Keratinocyte (primary cell): Measurements from ENCODE around the gene TMEM52. TPM values are rescaled to one million over a fixed set of nuclear protein-coding genes. Genes with fewer than 3 reads are reported as not detected.

Experiments
- DNase-seq: peaks from one replicate; pipeline ENCODE4 v3.0.0-alpha.2; 2011; ENCODE audit warnings: low read depth, missing footprints, low spot score
- FAIRE-seq: peaks from 2 replicates; lab custom pipeline; 2011; peaks lifted over from hg19 to GRCh38; lab: Jason Lieb, UNC
- H2AFZ ChIP-seq: 2 replicates; pipeline ENCODE4 v1.6.0; 2012; ENCODE audit warnings: low read length, control low read depth, inconsistent platforms; ENCODE audit not compliant: control insufficient read depth
- H3K27ac ChIP-seq: 2 replicates; pipeline ENCODE4 v1.5.1; 2011; ENCODE audit warnings: low read length; ENCODE audit not compliant: control insufficient read depth, insufficient read depth
- H3K27me3 ChIP-seq: 3 replicates; pipeline ENCODE4 v1.6.0; 2011; ENCODE audit warnings: low read length; ENCODE audit not compliant: control insufficient read depth, insufficient read depth; ENCODE audit errors: extremely low read depth
- H3K36me3 ChIP-seq, 2 experiments: 2 replicates in 1 of 2; 3 replicates in 1 of 2; pipeline ENCODE4 v1.5.1; 2011; ENCODE audit warnings: low read length in 2 of 2, mild to moderate bottlenecking in 1 of 2; ENCODE audit not compliant: control insufficient read depth in 2 of 2, insufficient read depth in 2 of 2; ENCODE audit errors: extremely low read depth in 1 of 2
- H3K4me1 ChIP-seq: 3 replicates; pipeline ENCODE4 v1.5.1; 2011; ENCODE audit warnings: low read length; ENCODE audit not compliant: control insufficient read depth, insufficient read depth; ENCODE audit errors: extremely low read depth
- H3K4me2 ChIP-seq: 3 replicates; pipeline ENCODE4 v1.6.0; 2011; ENCODE audit warnings: low read depth, low read length; ENCODE audit not compliant: control insufficient read depth, insufficient read depth; ENCODE audit errors: extremely low read depth
- H3K4me3 ChIP-seq, 3 experiments: fragments of 200-600 bp in 1 of 3; sonication (generic) in 1 of 3; 2 replicates in 2 of 3; 3 replicates in 1 of 3; pipeline ENCODE4 v1.5.1; 2011 to 2016; ENCODE audit warnings: low read length in 3 of 3, mild to moderate bottlenecking in 3 of 3, control low read depth in 2 of 3, inconsistent platforms in 1 of 3, low read depth in 1 of 3, mixed read lengths in 1 of 3, mixed run types in 1 of 3, moderate library complexity in 1 of 3; ENCODE audit not compliant: control insufficient read depth in 2 of 3, insufficient read depth in 2 of 3; ENCODE audit errors: extremely low read depth in 1 of 3
- H3K79me2 ChIP-seq: 2 replicates; pipeline ENCODE4 v1.6.0; 2012; ENCODE audit warnings: low read length; ENCODE audit not compliant: control insufficient read depth, insufficient read depth
- H3K9ac ChIP-seq: 3 replicates; pipeline ENCODE4 v1.6.0; 2011; ENCODE audit warnings: low read length; ENCODE audit not compliant: control insufficient read depth, insufficient read depth; ENCODE audit errors: extremely low read depth
- H3K9me1 ChIP-seq: 3 replicates; pipeline ENCODE4 v1.6.0; 2011; ENCODE audit warnings: low read length; ENCODE audit not compliant: control insufficient read depth, insufficient read depth; ENCODE audit errors: extremely low read depth
- H3K9me3 ChIP-seq: 2 replicates; pipeline ENCODE4 v1.5.1; 2012; ENCODE audit warnings: low read depth, low read length; ENCODE audit not compliant: control insufficient read depth
- H4K20me1 ChIP-seq: 3 replicates; pipeline ENCODE4 v1.6.0; 2011; ENCODE audit warnings: low read length; ENCODE audit not compliant: control insufficient read depth, insufficient read depth; ENCODE audit errors: extremely low read depth
- CTCF ChIP-seq, 3 experiments: IDR thresholded peaks in 1 of 3; conservative IDR thresholded peaks in 1 of 3; optimal IDR thresholded peaks in 1 of 3; 2 replicates in 2 of 3; 3 replicates in 1 of 3; pipeline versions ENCODE3 to v1.5.1; 2011; ENCODE audit warnings: low read length in 3 of 3, mild to moderate bottlenecking in 3 of 3, moderate library complexity in 2 of 3, control low read depth in 1 of 3, inconsistent platforms in 1 of 3; ENCODE audit not compliant: insufficient read depth in 2 of 3; ENCODE audit errors: extremely low read depth in 1 of 3
- EZH2 ChIP-seq: IDR thresholded peaks from one replicate; pipeline ENCODE4 v1.6.1; 2012; ENCODE audit warnings: inconsistent platforms, mild to moderate bottlenecking, low read length, moderate library complexity
- dilution Hi-C: fragments of 300-500 bp; cut with MboI; formaldehyde crosslinking; loops from one replicate; pipeline ENCODE4 v1.7.0; 2020; ENCODE audit warnings: low sequenced_read_pairs; ENCODE audit not compliant: extremely low pct_ligation_motif_present
- polyA plus RNA-seq, 5 experiments: library from polyadenylated mRNA; depleted of rRNA in 3 of 5; stranded (reverse) in 3 of 5; stranded (forward) in 1 of 5; unstranded in 1 of 5; fragments of >200 nt; gene quantifications; 1 replicate in 1 of 5; 2 replicates in 3 of 5; 3 replicates in 1 of 5; pipeline versions ENCODE4 v1.2.1 to v1.2.3, GENCODE V29; 2011 to 2012; ENCODE audit warnings: missing spikeins in 2 of 5, low read depth in 1 of 5, low replicate concordance in 1 of 5

The TMEM52 gene
- polyA plus RNA-seq, 1 donor (not counting 4 experiments of a cell fraction or from before 2014, with no cell fraction given), result 0.10 TPM

GRCh38 chr1:1922702-1922955 is 3.5 kb upstream of the TMEM52 start:
- H3K4me1 ChIP-seq, result no peaks in the 10 kb centered on the region
- no peaks in the 10 kb centered on the region for H3K79me2 ChIP-seq
- FAIRE-seq (no peak), DNase-seq (no peak)
- dilution Hi-C loops, result no loop called here
- H3K9me1 ChIP-seq, result no peaks in the 10 kb centered on the region
- no peak overlapping the region for H3K27ac ChIP-seq
- no peaks in the 10 kb centered on the region for H3K36me3 ChIP-seq
- TF ChIP-seq CTCF (optimal IDR thresholded peaks at IDR 0.05 in 1 of 3, IDR thresholded peaks at IDR 0.05 in 1 of 3, conservative IDR thresholded peaks at IDR 0.05 in 1 of 3; ENCODE audit: extremely low read depth in 1 of 3, insufficient read depth in 2 of 3, low read length in 3 of 3), result no peak
- TF ChIP-seq EZH2, result no peak
- no peak overlapping the region for H3K9ac ChIP-seq
- no peaks in the 10 kb centered on the region for H4K20me1 ChIP-seq
- H2AFZ ChIP-seq, result no peak overlapping the region
- no peak overlapping the region for H3K4me2 ChIP-seq
- no peak overlapping the region for H3K4me3 ChIP-seq
- H3K27me3 ChIP-seq, result peaks cover 31% of the 10 kb centered on the region
- H3K9me3 ChIP-seq, result no peaks in the 10 kb centered on the region

- Histone ChIP-seq H3K4me2 (no peak overlapping the region), H3K79me2 (no peaks in the 10 kb centered on the region), H3K9me1 (no peaks in the 10 kb centered on the region), H3K4me1 (no peaks in the 10 kb centered on the region), H4K20me1 (no peaks in the 10 kb centered on the region), H2AFZ (no peak overlapping the region), H3K4me3 (no peak overlapping the region), H3K9ac (no peak overlapping the region), H3K36me3 (no peaks in the 10 kb centered on the region), H3K27ac (no peak overlapping the region), H3K9me3 (no peaks in the 10 kb centered on the region), H3K27me3 (peaks cover 26% of the 10 kb centered on the region)
- no peak for FAIRE-seq
- TF ChIP-seq CTCF (optimal IDR thresholded peaks at IDR 0.05 in 1 of 3, IDR thresholded peaks at IDR 0.05 in 1 of 3, conservative IDR thresholded peaks at IDR 0.05 in 1 of 3; ENCODE audit: extremely low read depth in 1 of 3, insufficient read depth in 2 of 3, low read length in 3 of 3) (no peak), EZH2 (no peak)
- dilution Hi-C loops, result no loop called here
- no peak for DNase-seq
Measured at GRCh38 chr1:1921901-1922701, 3.0 kb upstream of the TMEM52 start.
